NCI-H128 (cell line): ENCODE results near the gene ZNF254.
"Not testable (repeated sequence)": the region's sequence is repeated elsewhere in the genome, so short reads cannot be mapped to it uniquely, and the experiment has no call there.

Experiments
- DNase-seq: peaks from one replicate; lab custom pipeline; 2025; ENCODE audit not compliant: unreplicated experiment; lab: John Stamatoyannopoulos, UW

Gene ZNF254

DNA sequence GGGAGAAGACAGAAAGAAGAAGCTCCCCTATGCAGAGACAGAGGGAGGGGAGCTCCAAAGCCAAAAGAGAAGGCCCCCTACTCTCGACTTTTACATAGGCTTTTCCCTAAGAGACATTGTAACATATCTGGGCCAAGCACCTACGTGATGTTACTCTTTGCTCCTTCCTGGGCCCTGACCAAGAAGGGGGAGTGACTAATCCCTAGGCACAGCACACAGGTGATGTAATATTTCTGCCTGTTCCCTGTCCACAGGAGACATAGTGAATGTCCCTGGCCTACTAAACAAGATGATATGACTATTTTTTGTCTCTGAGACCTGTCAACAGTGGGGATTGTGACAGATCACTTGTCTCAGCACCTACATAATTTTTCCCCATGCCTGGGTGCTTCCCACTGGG, 15.9 kb upstream of the ZNF254 start:
- DNase-seq: no peak

DNA sequence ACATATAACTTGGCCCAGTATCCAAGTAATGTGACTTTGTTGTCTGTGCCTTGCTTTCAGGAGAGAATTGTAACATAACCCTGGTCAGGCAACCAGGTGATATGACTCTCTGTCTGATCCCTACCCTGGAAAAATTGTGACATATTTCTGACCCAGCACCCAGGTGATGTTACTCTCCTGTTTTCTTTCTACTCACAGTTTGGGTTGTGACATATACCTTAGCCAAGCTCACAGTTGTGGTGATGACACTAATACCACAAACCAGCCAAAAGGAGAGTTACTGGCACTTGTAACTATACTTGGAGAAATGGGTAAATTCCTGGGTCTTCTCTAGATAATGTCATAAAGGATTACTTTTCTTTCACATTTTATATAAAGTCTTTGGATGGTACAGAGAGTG, 14.3 kb upstream of the ZNF254 start:
- no peak for DNase-seq

DNA sequence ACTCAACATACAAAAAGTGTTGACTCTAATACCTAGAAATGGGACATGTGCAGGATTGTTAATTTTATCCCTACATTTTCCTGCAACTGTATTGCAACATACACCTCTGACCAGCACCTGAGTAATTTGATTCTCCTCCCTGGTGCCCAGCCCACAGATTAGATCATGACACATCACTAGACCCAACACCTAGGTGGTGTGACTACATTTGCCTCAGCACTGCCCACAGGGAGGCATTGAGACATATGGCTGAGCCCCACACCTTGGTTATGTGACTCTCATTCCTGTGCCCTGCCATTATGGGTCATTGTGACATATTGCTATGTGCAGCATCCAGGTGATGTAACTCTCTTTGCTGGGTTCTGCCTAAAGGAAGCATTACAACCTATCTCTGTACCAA, 13.2 kb upstream of the ZNF254 start:
- DNase-seq: no peak

DNA sequence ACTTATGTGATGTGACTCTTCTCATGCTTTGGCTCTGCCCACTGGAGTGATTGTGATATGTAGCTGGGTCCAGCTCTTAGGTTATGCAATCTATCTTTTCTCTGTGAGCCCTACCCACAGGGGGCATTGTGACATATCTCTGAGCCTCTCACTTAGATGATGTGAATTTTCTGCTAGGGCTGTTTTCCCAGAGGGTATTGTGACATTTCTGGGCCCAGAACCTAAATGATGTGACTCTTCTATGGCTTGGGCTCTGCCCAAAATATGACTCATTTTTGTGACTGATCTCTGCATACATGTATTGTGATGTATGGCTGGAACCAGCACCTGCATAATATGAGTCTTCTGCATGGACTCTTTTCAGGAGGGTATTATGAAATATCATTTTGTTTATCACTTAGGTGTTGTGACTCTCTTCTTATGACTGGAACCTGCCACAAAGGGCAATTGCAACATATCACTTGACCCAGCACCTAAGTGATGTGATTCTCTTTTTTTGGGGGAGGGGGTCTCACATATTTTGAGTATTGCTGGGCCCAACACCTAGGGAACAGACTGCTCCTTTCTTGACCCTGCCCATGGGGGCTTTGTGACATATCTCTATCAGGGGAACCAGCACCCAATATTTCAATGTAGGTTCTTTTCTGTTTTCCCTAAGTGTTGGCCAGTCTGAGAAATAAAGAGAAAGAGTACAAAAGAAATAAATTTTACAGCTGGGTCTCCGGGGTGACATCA, 12.1 kb upstream of the ZNF254 start:
- DNase-seq: no peak

DNA sequence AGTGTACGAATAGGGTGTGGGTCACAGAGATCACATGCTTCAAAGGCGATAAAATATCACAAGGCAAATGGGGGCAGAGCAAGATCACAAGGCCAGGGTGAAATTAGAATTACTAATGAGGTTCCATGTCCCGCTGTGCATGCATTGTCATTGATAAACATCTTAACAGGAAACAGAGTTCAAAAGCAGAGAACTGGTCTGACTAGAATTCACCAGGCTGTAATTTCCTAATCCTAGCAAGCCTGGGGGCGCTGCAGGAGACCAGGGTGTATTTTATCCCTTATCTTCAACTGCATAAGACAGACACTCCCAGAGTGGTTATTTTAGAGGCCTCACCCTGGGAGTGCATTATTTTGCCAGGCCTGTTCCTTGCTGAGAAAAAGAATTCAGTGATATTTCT, 11.5 kb upstream of the ZNF254 start:
- DNase-seq: not testable (repeated sequence)

DNA sequence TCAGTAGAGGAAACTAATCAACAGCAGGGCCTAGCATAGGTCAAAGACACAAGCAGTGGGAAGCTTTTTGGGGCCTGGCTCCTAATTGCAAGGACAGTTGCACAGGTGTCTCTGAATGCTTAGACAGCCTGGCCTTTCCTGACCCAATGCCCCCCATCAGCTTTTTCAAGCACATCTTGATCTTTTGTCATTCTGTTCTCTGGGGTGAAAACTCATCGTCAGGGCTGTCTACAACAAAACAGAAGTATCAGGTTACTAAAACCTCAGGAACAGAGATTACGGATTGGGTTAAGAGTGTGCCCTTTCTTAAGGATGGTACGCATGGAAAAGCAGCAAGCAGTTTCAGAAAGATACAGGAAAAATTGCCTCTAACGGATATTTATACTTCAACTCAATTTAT, 8.3 kb upstream of the ZNF254 start:
- no peak for DNase-seq

DNA sequence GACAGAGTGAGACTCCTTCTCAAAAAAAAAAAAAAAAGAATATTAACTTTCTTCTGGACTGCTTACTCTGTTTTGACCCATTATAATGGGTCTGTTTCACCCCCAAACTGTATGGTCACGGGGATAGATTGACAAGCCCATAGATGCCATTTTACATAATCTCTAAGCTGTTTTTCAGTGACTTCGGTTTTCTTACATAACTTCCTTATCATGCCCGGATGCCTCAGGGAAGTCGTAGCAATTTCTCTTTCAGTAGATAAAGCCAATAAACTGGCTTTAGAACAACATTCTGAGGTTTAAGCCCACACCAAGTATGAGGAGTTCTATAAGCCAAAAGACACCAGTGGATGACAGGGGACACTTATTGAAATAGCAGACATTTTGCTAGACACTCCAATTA, 5.9 kb upstream of the ZNF254 start:
- DNase-seq: no peak

DNA sequence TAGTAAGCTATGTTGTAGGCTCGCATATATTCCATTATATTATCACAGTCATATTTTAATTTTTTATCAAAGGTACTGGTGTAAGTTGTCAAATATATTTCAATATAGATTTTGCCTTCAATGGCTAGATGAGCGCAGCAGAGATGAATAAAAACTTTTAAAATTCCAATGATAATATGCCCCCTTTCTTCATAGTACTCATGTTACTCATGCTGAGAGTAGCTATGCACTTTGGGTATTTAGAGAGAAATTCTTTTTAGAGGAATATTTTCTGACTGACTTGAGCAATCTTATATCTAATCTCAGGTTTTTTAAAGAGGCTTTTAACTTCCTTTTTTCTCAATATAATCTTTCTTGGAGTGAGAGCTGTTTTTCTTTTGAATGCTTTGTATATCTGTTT, 11.4 kb downstream of the ZNF254 start:
- no peak for DNase-seq

DNA sequence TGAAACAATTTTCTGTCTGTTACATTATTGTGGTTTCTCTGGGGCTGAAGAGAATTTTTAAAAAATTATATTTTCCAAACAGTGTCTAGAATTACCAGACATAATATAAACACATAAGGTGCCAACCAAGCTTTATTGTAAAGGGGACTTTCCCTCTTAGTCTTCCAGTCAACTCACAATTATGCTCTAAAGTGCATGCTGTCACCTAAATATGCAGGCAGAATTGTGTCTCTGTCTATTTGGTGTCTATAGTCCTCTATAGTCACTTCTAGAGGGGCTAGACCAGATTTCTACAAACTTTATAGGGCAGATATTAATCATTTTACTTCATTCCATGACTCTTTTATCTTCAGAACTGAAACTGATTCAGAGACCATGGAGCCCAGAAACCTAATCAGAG, 12.8 kb downstream of the ZNF254 start:
- DNase-seq: no peak

DNA sequence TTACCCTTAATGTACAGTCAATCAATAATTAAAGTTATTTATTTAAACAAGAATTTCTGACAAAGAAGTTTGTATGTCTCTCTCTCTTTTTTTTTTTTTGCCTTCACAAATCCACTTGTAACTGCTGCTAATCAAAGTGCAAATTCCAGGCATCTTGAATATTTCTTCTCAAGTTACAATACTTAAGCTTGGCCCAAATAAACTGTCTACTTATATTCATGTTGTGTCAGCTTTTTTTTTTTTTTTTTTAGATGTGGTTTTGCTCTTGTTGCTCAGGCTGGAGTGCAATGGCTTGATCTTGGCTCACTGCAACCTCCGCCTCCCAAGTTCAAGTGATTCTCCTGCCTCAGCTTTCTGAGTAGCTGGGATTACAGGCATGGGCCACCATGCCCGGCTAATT, 13.6 kb downstream of the ZNF254 start:
- not testable (repeated sequence) for DNase-seq

DNA sequence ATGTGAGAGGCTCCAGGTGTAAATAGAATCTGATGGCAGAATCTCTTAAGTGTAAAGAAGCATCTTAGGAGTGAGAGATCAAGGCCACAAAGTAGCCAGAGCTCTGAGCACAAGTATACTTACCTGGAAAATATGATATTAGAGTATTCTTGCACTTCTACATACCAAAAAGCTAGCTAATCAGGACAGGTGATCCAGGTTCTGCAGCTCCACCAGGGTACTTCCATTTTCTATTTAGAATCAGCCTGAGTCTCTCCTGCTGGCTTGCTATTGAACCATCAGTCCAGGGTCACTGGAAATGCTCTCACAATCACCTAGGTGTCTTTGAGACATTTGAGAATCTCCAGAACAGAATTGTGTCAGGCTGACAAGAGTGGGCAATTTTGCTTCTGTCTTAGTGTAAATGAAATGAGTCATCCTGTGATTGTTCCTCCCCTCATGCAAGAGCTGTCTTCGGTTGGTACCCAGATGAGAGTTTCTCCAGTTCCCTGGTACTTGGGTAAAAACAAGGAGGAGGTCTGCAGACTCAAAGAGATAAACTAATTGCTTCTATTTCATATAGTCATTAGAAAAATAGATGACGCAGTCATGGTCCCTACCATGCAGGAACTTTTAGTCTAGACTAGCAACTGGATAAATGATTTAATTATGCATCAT, 14.6 kb downstream of the ZNF254 start:
- no peak for DNase-seq

DNA sequence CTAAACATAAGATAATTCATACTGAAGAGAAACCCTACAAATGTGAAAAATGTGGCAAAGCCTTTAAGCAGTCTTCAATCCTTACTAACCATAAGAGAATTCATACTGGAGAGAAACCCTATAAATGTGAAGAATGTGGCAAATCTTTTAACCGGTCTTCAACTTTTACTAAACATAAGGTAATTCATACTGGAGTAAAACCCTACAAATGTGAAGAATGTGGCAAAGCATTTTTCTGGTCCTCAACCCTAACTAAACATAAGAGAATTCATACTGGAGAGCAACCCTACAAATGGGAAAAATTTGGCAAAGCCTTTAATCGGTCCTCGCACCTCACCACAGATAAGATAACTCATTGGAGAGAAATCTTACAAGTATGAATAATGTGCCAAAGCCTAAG, 40.6 kb downstream of the ZNF254 start:
- DNase-seq: no peak

DNA sequence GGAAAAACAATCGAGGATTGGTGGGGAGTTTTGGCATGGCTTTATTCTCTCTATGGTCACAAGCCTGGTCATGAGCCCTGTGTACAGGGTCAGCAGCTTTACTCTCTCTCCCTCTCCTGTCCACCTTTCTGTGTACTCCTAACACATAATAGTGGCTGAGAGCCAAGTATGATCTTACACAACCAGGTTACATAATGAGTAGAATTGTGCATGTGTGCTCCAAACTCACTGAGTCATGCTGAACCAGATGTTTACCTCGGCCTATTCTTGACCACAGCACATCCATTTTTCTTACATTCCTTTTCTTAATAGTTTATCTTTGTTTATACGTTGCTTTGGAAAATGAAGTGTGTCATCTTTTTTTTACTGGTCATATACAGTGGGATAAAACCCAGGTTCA, 53.1 kb downstream of the ZNF254 start:
- DNase-seq: no peak

DNA sequence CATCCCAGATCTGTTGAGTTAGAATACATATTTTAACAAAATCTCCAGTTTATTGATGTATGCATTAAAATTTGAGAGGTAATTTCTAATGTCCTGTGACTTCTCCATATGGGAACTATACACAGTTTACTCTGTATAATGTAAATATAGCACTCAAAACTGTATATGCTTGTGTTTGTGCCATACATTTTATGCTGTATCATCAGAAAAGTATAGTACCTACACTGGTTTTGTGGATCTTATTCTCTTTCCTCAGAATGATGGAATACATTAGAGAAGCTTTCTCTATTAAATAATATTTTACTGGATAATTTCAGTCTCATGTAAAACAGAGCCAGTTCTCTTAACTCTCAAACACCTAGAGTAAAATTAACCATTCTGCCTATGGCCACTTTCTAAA, 53.6 kb downstream of the ZNF254 start:
- no peak for DNase-seq

DNA sequence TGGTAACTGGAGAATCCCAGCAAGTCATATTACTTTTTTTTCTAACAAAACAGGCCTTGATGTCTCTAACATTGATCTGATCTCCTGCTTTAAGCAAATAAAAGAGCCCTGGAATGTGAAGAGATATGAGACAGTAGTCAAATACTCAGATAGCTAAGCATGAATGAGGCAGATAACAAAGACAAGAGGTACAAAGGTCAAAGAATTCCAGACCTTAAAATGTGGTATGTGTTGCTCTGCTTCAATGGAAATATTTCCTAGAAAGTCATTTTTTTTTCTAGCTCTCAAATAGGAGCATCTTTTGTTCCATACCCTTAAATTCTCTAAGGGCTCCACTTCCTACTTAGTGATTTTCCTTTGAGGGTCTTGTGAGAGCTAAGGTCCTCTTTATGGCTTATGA, 54.6 kb downstream of the ZNF254 start:
- no peak for DNase-seq

DNA sequence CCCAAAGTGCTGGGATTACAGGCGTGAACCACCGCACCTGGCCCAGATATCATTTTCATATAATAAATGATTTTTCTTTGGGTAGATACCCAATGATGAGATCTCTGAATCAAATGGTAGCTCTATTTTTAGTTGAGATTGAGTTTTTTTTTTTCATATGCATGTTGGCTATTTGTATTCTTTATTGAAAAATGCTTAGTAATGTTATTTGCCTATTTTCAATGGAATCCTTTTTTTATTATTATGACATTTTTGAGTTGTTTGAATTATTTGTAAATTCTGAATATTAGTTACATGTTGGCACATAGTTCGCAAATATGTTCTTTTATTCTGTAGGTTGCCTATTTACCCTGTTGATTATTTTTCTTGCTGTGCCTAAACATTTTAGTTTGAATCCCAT, 55.8 kb downstream of the ZNF254 start:
- DNase-seq: no peak

DNA sequence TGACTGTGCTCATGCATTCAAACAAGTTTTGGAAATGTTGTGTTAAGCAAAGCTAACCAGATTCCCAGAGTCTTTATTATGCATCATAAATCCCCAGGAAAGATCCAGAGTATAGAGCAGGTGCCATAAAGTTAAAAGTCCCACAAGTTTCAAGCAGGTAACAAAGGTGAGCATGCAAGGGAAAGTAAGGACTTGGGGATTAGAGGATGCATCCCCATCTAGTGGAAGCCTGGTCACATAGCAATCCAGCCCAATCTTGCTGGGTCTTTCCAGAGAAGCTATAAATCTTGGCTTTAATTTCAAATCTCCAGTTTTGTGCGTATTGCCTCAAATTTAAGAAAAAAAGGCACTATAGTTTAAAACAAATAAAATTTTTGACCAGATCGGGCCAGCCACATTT, 72.7 kb downstream of the ZNF254 start:
- no peak for DNase-seq

DNA sequence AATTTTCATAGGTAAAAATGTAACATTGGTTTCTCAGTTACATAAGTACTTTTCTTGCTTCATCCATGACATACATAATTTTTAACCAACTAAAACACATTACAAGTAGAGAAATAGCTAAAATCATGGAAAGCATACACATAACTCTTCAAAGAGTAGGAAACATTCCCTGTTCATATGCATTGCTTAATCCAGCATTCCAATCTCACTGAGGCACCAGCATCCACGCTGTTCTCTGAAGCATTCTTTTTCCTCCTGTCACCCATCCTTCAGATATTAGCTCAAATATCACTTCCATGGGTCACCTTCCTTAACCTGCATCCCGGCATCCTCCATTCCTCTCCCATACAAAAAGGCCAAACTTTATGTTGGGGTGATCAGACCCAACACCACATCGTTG, 79.1 kb downstream of the ZNF254 start:
- DNase-seq: no peak

DNA sequence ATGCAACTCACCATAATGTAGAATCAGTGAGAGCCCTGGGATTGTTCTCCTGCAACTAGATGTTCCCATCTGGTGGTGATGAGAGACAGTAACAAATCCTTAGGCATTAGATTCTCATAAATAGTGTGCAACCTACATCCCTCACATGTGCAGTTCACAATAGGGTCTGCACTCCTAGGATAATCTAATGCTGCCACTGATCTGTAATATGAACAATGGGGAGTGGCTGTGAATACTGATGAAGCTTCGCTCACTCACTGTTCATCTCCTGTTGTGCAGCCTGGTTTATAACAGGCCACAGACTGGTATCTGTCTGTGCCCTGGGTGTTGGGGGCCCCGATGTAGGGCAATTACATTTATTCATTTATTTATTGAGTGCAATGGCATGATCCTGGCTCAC, 86.9 kb downstream of the ZNF254 start:
- DNase-seq: no peak

DNA sequence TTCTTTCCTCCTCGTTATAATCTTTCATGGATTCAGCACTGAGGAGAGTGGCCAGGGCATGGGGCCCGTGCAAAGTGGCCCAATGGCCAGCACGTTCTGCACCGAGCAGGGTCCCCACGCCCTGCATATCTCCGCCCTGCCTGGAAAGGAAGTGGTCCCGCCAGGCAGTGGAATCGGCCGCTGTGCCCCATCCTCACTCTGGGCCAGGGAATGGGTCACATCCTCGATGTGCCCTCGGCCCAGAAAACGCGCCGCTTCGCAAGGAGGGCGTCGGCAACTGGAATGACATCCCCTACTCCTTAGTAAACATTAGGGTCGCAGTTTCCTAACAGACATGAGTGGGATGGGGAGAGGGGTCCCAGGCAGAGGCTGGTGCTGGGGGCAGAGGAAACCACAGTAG, 90.7 kb downstream of the ZNF254 start:
- DNase-seq: no peak

DNA sequence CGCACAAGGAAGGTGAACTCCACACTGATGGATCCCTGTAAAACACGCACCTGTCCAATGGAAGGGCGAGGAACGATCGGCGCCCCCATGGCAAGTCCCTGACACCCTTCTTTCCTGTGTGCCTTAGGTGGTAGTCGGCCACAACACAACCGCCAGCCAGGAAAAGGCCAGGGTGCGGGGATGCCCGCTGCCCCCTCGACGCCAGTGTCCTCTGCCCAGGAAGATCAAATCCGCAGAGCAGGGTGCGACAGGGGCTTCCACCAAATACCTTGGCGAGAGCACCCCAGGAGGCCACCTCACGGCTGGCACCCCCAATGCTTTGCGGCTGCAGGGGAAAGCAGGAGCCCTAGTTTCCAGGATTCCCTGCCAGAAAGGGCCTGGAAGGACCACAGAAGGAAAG, 91.2 kb downstream of the ZNF254 start:
- no peak for DNase-seq
